IMR-90 (cell line): Measurements from ENCODE around the gene CLIC2.
"Not testable (repeated sequence)": the region's sequence is repeated elsewhere in the genome, so short reads cannot be mapped to it uniquely, and the experiment has no call there.

Experiments used
- BHLHE40 ChIP-seq: fragments of 150-350 bp; IDR thresholded peaks from 2 replicates; pipeline ENCODE4 v1.6.1; 2016; ENCODE audit warnings: mild to moderate bottlenecking, low read depth, low read length
- CEBPB ChIP-seq: IDR thresholded peaks from 2 replicates; pipeline ENCODE4 v1.6.1; 2012; ENCODE audit warnings: low read depth, low read length, improper control_type of control experiment
- CTCF ChIP-seq: conservative IDR thresholded peaks from 2 replicates; pipeline ENCODE4 v1.5.1; 2012; ENCODE audit warnings: mild to moderate bottlenecking, low read depth, low read length, improper control_type of control experiment
- FOS ChIP-seq: fragments of 150-350 bp; IDR thresholded peaks from 2 replicates; pipeline ENCODE4 v1.6.1; 2016; ENCODE audit warnings: low read depth, low read length
- MAFK ChIP-seq: IDR thresholded peaks from 2 replicates; pipeline ENCODE4 v1.6.1; 2012; ENCODE audit warnings: low read depth, low read length, improper control_type of control experiment
- MXI1 ChIP-seq: IDR thresholded peaks from 2 replicates; pipeline ENCODE4 v1.6.1; 2012; ENCODE audit warnings: low read depth, mild to moderate bottlenecking, low read length, moderate library complexity, borderline replicate concordance
- POLR2A ChIP-seq: IDR thresholded peaks from 2 replicates; pipeline ENCODE4 v1.6.1; 2012; ENCODE audit warnings: mild to moderate bottlenecking, low read depth, low read length
- RAD21 ChIP-seq: IDR thresholded peaks from 2 replicates; pipeline ENCODE4 v1.6.1; 2012; ENCODE audit warnings: low read length, improper control_type of control experiment
- RCOR1 ChIP-seq: IDR thresholded peaks from 2 replicates; pipeline ENCODE4 v1.6.1; 2012; ENCODE audit warnings: mild to moderate bottlenecking, low read length, improper control_type of control experiment; ENCODE audit not compliant: insufficient replicate concordance
- USF2 ChIP-seq: fragments of 150-350 bp; IDR thresholded peaks from 2 replicates; pipeline ENCODE4 v1.6.1; 2017; ENCODE audit warnings: mild to moderate bottlenecking, antibody characterized with exemption, low read length, low read depth

GRCh38 chrX:155349448-155349847, 15.0 kb upstream of the CLIC2 start:
- not testable (repeated sequence) for TF ChIP-seq CTCF, POLR2A, MXI1, RCOR1, CEBPB, USF2, BHLHE40, RAD21, FOS, MAFK
